H7 (cell line): ENCODE data around the gene GRIN3B. TPM values are rescaled to one million over a fixed set of nuclear protein-coding genes. Genes with fewer than 3 reads are reported as not detected.

Experiments
- DNase-seq: peaks from one replicate; pipeline ENCODE4 v3.0.0; 2012
- H3K27me3 ChIP-seq: 2 replicates; pipeline ENCODE4 v1.6.0; 2011; ENCODE audit warnings: mild to moderate bottlenecking, low read length; ENCODE audit not compliant: control insufficient read depth, insufficient read depth
- H3K36me3 ChIP-seq: replicated peaks from 2 replicates; pipeline ENCODE4 v1.5.1; 2011; ENCODE audit warnings: low read length; ENCODE audit not compliant: control insufficient read depth, insufficient read depth
- H3K4me3 ChIP-seq: 2 replicates; pipeline ENCODE4 v1.5.1; 2011; ENCODE audit warnings: low read depth, mild to moderate bottlenecking, control low read depth, low read length, moderate library complexity; ENCODE audit not compliant: insufficient read depth
- total RNA-seq: library from RNA; depleted of rRNA; stranded (reverse); fragments of >200 nt; shearing (Covaris generic); gene quantifications from 2 replicates; pipeline ENCODE4 v1.2.3, GENCODE V29; 2014

GRIN3B gene
- total RNA-seq, 1 experiment from 2014 or later, result 0.03 TPM

DNA sequence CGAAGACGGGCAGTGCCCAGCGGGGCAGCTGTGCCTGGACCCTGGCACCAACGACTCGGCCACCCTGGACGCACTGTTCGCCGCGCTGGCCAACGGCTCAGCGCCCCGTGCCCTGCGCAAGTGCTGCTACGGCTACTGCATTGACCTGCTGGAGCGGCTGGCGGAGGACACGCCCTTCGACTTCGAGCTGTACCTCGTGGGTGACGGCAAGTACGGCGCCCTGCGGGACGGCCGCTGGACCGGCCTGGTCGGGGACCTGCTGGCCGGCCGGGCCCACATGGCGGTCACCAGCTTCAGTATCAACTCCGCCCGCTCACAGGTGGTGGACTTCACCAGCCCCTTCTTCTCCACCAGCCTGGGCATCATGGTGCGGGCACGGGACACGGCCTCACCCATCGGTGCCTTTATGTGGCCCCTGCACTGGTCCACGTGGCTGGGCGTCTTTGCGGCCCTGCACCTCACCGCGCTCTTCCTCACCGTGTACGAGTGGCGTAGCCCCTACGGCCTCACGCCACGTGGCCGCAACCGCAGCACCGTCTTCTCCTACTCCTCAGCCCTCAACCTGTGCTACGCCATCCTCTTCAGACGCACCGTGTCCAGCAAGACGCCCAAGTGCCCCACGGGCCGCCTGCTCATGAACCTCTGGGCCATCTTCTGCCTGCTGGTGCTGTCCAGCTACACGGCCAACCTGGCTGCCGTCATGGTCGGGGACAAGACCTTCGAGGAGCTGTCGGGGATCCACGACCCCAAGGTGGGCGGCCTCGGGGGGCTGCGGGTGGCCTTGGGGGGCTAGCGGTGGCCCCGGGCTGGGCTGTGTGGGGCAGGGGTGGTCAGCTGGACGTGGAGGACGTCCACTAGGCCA, 4.8 kb downstream of the GRIN3B start:
- Histone ChIP-seq H3K36me3 (peaks cover 1% of the 10 kb centered on the region; the same call in 1 of the 2 replicates), H3K4me3 (no peak overlapping the region), H3K27me3 (peaks cover 13% of the 10 kb centered on the region)
- no peak for DNase-seq

DNA sequence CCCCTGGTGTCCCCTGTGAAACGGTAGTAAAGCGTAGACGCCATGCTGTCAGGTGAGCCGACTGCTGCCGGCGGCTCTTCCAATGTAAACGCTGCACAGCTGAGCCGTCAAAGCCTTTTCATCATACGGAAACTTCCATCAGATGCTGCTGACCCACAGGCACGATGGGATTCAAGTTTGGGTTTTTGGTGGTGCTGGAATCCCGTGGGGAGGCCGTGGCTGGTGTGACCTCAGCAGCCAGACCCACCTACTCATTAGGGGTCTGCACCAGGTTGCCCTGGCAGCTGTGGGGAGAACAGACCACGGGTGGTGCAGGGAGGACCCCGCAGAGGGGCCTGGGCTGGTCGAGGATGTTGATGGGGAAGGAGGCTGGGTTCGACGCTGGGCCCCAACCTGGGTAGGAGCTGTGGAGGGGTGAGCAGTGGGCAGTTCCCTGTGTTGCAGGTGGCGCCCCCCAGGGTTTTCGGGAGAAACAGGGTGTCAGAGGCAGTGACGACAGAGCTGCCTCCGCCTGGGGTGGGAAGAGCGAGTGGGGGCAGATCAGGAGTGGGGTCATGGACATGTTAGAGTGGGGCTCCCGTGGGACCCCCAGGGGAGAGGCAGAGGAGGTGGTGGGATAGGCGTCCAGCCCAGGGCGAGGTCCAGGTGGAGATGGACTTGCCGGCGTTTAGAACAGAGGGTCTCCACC, 6.6 kb downstream of the GRIN3B start:
- no peak overlapping the region for H3K4me3 ChIP-seq
- no peak for DNase-seq
- peaks cover 1% of the 10 kb centered on the region; the same call in 1 of the 2 replicates for H3K36me3 ChIP-seq
- no peaks in the 10 kb centered on the region for H3K27me3 ChIP-seq

DNA sequence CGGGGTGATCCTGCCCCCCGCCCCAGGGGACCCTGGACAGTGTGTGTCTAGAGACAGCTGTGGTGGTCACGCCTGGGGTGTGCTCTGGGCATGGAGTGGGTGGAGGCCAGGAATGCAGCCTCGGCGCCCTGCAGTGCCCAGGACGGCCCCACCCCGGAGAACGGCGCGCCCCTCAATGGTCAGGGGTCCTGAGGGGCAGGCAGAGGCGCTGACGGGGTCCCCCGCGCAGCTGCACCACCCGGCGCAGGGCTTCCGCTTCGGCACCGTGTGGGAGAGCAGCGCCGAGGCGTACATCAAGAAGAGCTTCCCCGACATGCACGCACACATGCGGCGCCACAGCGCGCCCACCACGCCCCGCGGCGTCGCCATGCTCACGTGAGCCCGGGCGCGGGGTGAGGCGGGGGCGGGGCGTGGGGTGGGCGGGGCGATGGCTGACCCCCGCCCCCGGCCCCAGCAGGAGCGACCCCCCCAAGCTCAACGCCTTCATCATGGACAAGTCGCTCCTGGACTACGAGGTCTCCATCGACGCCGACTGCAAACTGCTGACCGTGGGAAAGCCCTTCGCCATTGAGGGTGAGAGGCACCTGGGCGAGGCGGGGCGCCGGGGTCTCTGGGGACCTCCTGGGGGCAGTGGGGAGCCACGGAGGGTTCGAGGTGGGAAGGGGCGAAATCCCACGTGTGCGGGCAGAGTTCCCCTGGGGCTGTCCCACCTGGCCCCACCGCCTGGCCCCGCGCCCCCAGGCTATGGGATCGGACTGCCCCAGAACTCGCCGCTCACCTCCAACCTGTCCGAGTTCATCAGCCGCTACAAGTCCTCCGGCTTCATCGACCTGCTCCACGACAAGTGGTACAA, 7.4 kb downstream of the GRIN3B start:
- Histone ChIP-seq H3K36me3 (peaks cover 4% of the 10 kb centered on the region), H3K4me3 (no peak overlapping the region), H3K27me3 (no peaks in the 10 kb centered on the region)
- DNase-seq, result peak; percentile 77

DNA sequence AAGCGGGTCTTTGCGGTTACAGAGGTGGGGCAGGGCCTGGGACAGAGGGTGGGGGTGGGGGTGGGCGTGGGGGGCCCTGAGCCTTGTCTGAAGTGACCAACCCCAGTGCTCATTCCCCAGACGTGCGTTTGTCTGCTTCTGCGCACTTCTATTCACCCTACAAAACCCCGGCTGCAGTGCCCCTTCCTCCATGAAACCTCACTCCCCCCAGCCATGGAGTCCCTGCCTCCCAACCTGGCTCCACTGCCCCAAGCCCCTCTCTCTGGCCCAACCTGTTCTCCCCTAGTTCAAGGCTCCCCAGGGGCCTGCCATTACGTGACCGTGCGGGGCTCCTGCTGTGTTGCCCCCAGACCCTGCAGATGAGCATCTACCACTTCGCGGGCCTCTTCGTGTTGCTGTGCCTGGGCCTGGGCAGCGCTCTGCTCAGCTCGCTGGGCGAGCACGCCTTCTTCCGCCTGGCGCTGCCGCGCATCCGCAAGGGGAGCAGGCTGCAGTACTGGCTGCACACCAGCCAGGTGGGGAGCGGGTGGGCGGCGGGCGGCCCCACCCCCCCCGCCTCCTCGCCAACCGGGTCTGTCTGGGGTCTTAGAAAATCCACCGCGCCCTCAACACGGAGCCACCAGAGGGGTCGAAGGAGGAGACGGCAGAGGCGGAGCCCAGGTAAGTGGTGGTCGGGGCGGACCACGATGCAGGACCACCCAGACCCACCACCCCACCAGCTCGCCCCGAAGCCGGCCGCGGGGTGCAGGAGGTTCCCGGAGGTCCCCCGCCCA, 8.2 kb downstream of the GRIN3B start:
- no peaks in the 10 kb centered on the region for H3K27me3 ChIP-seq
- H3K36me3 ChIP-seq, result peaks cover 6% of the 10 kb centered on the region
- DNase-seq, result peak; percentile 78
- H3K4me3 ChIP-seq, result no peak overlapping the region

DNA sequence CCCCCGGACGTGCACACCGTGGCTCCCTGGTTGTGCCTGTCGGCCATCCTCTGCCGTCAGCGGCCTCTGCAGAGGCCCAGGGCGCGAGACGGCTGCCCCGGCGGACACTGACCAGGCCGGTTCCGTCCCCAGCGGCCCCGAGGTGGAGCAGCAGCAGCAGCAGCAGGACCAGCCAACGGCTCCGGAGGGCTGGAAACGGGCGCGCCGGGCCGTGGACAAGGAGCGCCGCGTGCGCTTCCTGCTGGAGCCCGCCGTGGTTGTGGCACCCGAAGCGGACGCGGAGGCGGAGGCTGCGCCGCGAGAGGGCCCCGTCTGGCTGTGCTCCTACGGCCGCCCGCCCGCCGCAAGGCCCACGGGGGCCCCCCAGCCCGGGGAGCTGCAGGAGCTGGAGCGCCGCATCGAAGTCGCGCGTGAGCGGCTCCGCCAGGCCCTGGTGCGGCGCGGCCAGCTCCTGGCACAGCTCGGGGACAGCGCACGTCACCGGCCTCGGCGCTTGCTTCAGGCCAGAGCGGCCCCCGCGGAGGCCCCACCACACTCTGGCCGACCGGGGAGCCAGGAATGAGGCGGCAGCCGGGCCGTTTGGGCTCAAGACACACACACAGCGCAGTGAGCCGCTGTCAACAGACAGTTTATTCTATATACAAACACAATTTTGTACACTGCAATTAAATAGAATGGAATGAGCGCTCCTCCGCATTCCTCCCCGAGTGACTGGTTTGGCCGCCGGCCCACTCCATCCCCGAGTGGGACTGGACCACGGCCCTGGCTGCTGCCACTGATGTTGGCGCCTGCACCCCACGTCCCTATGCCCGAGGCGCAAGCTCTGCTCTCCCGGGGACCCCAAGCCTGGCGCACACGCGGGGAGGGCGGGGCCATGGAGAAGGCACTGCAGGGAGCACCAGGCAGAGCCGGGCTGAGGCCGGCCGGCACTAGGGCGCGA, 9.1 kb downstream of the GRIN3B start:
- no peaks in the 10 kb centered on the region for H3K27me3 ChIP-seq
- peaks cover 6% of the 10 kb centered on the region for H3K36me3 ChIP-seq
- DNase-seq, result peak; percentile 80
- H3K4me3 ChIP-seq, result no peak overlapping the region

DNA sequence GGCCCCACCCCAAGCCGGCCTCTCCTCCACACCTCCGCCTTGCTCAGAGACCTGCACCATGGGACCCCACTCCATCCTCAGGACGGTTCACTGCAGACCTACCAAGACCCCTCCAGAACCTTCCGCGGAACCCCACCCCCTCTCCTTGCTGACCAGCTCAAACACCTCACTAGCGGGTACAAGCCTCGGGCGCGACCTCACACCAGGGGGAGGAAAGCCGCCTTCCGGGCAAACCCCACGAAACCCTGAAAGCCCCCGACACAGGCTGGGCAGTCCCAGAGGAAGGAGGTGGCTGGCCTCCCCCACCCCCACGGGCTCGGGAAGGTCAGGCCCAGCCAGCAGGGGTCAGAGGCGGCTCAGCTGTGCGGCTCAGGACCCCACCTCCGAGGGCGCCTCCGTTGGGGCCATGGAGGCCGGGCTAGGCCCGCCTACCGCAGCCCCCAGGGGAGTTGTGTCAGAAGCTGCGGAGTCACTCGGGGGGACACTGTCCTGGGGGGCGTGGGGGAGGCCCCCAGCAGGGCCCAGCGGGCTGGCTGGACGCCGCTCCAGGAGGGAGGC, 9.8 kb downstream of the GRIN3B start:
- no peak overlapping the region for H3K4me3 ChIP-seq
- H3K27me3 ChIP-seq, result no peaks in the 10 kb centered on the region
- DNase-seq, result peak; percentile 79
- H3K36me3 ChIP-seq, result peaks cover 6% of the 10 kb centered on the region

DNA sequence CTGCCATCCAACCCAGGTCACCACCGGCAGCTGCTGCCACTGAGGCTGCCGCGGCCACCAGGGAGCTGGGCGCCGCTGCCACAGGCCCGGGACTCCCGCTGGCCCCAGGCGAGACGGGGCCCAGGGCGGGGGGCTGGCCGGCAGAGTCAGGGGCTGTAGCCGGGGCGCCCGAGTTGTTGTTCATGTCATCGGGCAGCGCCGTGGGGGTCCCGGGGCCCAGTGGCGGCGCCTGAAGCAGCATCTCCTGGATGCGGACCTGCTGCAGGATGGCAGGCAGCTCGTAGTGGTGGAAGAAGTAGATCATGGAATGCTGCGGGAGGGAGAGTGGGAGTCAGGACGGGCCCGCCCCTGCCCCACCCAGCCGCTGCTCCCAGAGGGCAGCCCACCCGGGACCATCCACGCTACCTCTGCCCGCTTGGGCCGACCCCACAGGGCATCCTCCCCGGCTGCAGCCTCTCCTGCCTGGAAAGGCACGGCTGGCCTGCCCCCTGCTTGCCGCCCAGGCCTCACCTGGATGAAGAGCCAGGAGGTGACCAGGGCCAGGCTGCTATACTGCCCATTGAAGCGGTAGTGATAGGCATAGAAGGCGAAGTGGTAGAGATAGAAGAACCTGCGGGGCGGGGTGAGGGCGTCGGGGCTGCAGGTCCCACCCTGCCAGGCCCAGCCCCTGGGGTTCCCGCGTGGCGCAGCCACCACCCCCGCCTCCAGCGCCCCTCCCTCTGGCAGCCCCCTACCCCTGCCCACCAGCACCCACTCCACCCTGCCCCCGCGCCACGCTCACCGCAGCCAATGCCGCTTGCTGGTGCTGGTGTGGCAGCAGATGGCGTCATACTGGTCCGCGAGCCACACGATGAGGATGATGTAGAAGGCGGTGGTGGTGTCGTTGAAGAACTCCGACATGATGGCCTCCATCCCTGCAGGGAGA, 10.6 kb downstream of the GRIN3B start:
- H3K4me3 ChIP-seq, result no peak overlapping the region
- H3K27me3 ChIP-seq, result no peaks in the 10 kb centered on the region
- no peak for DNase-seq
- H3K36me3 ChIP-seq, result peaks cover 6% of the 10 kb centered on the region

DNA sequence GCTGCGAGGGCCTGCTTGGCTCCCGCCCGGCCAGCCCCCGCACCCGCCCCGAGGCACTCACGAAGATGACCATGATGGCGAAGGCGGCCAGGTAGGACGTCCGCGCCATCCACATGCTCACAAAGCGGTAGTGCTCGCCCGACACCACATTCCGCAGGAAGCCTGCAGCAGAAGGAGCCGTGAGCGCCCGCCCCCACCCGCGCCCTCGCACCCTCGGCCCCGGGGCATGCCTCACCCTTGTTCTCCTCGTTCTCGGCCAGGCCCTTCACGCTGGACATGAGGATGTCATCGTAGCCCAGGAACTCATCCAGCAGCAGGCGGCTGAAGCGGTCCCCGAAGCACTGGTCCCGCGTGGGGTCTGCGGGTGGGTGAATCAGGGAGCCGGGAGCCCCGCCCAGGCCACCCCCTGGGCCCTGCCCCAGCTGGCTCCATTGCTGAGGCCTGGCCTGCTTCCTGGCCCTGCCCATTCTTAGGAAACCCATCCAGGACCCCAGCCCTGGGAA, 11.7 kb downstream of the GRIN3B start:
- H3K27me3 ChIP-seq, result no peaks in the 10 kb centered on the region
- H3K36me3 ChIP-seq, result peaks cover 6% of the 10 kb centered on the region
- H3K4me3 ChIP-seq, result no peak overlapping the region
- no peak for DNase-seq

DNA sequence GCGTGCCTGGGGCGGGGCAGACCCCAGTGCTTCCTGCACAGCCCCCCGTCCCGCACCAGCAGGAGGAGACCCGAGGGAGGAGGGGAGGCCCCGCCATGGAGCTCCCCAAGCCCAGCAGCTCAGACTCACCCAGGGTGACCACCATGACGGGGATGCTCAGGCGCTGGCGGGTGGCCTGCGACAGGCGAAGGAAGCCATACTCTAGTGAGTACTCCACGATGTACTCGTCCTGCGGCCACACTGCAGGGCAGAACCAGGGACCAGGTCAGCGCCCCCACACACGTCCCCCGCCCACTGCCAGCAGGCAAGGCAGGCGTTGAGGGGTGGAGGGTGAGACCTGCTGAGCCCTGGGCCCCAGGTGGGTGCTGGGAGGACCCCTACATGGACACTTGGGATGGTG, 12.1 kb downstream of the GRIN3B start:
- H3K36me3 ChIP-seq, result peaks cover 6% of the 10 kb centered on the region
- DNase-seq, result no peak
- no peak overlapping the region for H3K4me3 ChIP-seq
- H3K27me3 ChIP-seq, result no peaks in the 10 kb centered on the region

DNA sequence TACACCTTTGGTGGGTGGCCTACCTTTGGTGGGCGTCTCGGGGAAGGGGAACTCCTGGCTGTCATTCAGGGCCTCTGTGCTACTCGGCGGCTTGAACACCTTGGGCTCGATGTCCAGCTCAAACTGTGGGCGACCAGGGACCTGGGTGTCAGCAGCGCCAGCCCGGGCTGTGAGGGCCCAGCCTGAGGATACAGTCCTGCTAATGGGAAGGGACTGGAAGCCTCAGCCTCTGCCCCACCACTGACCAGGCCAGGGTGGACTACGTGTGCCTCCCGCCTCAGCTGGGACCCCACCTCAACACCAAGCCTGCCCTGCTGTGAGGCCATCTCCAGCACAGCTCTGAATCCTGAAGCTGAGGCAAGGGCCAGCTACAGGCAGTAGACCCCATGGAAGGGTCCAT, 13.0 kb downstream of the GRIN3B start:
- no peak for DNase-seq
- no peak overlapping the region for H3K4me3 ChIP-seq
- no peaks in the 10 kb centered on the region for H3K27me3 ChIP-seq
- H3K36me3 ChIP-seq, result peaks cover 6% of the 10 kb centered on the region

DNA sequence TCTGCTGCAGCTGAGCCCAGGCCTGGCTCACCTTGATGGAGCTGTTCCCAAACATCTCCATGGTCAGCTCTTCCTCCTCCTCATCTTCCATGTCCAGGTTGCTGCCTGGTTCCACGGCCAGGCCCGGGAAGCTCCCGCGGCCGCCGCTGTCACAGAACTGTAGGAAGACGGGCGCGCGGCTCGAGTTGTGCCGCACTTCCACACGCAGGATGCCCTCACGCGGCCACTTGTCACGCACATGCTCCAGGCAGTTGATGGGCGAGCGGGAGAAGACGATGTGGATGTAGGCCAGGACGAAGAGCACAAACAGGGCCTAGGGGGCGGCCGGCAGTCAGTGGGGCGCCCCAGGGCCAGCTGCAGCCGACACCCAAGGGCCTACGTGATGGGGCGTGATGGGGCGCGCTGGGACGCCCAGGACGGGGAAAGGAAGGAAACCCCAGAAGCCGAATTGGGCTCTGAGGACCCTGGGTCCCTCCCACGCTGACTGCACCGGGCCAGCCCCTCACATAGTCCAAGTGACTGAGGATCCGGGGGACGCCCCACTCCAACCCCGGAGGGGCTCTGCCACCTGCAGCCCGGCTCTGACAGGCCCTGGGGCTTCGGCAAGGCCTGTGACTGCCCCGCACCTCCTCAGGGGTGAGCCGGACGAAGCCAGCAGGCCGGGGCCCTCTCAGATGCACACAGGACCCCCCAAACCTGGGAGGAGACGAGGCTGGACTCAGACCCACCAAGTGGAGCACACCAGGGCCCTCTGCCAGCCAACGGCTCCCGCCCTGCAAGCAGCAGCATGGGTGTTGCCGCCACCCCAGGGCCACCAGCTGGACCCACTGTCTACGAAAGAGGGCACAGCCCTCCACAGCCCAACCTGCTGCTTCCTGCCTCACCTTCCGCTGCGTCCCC, 14.2 kb downstream of the GRIN3B start:
- no peaks in the 10 kb centered on the region for H3K27me3 ChIP-seq
- no peak overlapping the region for H3K4me3 ChIP-seq
- no peak for DNase-seq
- peaks cover 6% of the 10 kb centered on the region for H3K36me3 ChIP-seq
